RPMI8226 (cell line): Measurements from ENCODE around the gene SMAD6.
"Not testable (repeated sequence)": the region's sequence is repeated elsewhere in the genome, so short reads cannot be mapped to it uniquely, and the experiment has no call there.

Experiments used
- DNase-seq: peaks from one replicate; pipeline ENCODE4 v3.0.0-alpha.2; 2015

Gene SMAD6

GRCh38 chr15:66743703-66744536 is 41.9 kb downstream of the SMAD6 start:
- DNase-seq = no peak

GRCh38 chr15:66744610-66745279 is 42.7 kb downstream of the SMAD6 start:
- DNase-seq = no peak

GRCh38 chr15:66745530-66746230 is 43.6 kb downstream of the SMAD6 start:
- no peak for DNase-seq

- no peak for DNase-seq
Measured at GRCh38 chr15:66746231-66746605, 44.2 kb downstream of the SMAD6 start.

GRCh38 chr15:66747223-66747622 is 45.2 kb downstream of the SMAD6 start:
- DNase-seq = no peak

- DNase-seq = no peak
Measured at GRCh38 chr15:66747886-66748707, 46.1 kb downstream of the SMAD6 start.

GRCh38 chr15:66748708-66749035 is 46.6 kb downstream of the SMAD6 start:
- DNase-seq = no peak

- no peak for DNase-seq
Measured at GRCh38 chr15:66749841-66750575, 48.0 kb downstream of the SMAD6 start.

- no peak for DNase-seq
Measured at GRCh38 chr15:66750609-66751008, 48.6 kb downstream of the SMAD6 start.

- DNase-seq = peak; percentile 98
Measured at GRCh38 chr15:66751579-66751978, 49.5 kb downstream of the SMAD6 start.

GRCh38 chr15:66752078-66752477 is 50.0 kb downstream of the SMAD6 start:
- no peak for DNase-seq

GRCh38 chr15:66753687-66754377 is 51.8 kb downstream of the SMAD6 start:
- DNase-seq = peak; percentile 33

GRCh38 chr15:66754789-66755188 is 52.8 kb downstream of the SMAD6 start:
- DNase-seq = no peak

GRCh38 chr15:66755298-66756068 is 53.4 kb downstream of the SMAD6 start:
- DNase-seq = no peak

- DNase-seq = no peak
Measured at GRCh38 chr15:66756295-66756694, 54.3 kb downstream of the SMAD6 start.

- DNase-seq = no peak
Measured at GRCh38 chr15:66757030-66757429, 55.0 kb downstream of the SMAD6 start.

GRCh38 chr15:66757521-66757920 is 55.5 kb downstream of the SMAD6 start:
- DNase-seq = no peak

GRCh38 chr15:66758217-66758616 is 56.2 kb downstream of the SMAD6 start:
- not testable (repeated sequence) for DNase-seq

GRCh38 chr15:66758844-66759243 is 56.8 kb downstream of the SMAD6 start:
- no peak for DNase-seq

GRCh38 chr15:66760097-66760967 is 58.3 kb downstream of the SMAD6 start:
- DNase-seq = no peak
